HG02981 (cell line): ENCODE results near the gene OR2T12.
"Not testable (repeated sequence)": the region's sequence is repeated elsewhere in the genome, so short reads cannot be mapped to it uniquely, and the experiment has no call there.

Experiments used
- ATAC-seq: cut with Tn5 transposase; IDR thresholded peaks from one replicate; pipeline ENCODE4 v1.9.1; 2021; ENCODE audit warnings: mild to moderate bottlenecking, moderate library complexity; ENCODE audit not compliant: unreplicated experiment

OR2T12 gene, protein sequence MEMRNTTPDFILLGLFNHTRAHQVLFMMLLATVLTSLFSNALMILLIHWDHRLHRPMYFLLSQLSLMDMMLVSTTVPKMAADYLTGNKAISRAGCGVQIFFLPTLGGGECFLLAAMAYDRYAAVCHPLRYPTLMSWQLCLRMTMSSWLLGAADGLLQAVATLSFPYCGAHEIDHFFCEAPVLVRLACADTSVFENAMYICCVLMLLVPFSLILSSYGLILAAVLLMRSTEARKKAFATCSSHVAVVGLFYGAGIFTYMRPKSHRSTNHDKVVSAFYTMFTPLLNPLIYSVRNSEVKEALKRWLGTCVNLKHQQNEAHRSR

DNA sequence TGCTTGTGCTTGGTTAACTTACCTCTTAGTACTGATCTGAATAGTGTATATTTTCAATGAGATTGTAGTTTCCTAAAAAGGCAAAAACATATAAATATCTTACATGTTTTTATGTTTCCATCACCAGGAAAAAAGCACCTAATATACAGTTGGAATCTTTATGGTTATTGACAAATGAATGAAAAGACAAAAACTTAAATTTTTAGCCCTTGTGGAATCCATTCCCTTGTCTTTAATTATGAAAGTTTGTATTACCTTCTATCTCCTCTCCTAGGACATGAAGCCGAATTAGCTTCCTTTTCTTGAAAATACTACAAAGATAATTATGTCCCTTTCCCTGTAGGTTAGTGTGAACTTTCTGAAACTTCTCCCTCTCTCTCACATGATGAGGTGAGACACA lies at the start of gene OR2T12:
TSS of gene OR2T12 (minus strand) at position 101 of the 400 bp plus-strand sequence. CDS start 7,846 bp downstream, outside the sequence.
- no peak for ATAC-seq

DNA sequence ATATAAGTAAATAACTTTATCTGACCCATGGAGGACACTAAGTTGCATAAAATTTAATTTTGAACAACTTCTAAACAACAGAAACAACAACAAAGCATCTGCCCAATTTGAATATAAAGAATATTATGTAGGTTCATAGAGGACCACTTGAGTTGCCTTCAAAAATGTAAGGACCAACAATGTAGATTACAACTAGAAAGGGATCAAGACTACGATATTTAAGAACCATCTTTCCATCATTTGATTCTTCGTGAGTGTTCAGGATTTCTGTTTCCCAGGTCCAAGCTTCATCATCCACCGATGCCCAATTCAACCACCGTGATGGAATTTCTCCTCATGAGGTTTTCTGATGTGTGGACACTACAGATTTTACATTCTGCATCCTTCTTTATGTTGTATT lies 45.3 kb upstream of the OR2T12 start, which contains the start of gene OR14C36:
TSS of gene OR14C36 (plus strand) at position 301 of the 400 bp plus-strand sequence. CDS start at position 301, 0 bp downstream.
- ATAC-seq = no peak

DNA sequence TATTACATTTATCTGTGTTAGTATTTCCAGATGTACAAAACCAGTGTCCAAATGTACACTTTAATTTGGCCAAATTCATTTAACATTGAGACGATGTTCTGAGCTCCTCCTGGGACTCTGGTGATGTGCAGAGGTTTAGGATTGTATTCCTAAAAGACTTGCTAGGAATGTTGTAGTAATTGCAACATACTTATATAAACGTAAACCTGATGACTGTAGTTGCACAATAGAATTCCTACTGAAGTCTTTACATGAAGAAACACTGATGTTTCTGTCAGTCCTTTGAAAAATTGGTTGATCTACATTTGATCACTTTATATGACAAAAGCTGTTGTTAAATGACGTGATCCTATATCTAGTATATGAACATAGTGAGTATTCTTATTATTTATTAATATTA lies 40.2 kb upstream of the OR2T12 start:
- no peak for ATAC-seq

DNA sequence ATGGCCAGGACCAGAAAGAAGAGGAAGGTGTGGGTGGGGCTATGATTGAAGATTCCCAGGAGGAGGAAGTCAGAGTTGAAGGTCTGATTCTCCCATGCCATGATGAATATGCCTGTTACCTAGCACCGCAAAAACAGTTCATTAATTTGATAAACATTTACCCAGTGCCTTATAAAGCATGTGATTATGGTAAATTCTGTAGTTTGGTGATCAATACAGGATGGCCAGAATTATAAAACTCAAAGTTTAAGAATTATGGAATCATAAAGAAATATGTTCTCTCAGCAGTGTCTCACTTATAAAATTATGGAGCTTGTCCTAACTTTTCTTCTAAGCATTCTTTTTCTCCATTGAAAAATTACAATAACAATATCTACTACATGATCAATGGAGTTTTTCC lies 21.2 kb upstream of the OR2T12 start, which contains the start of gene OR2M7:
TSS of gene OR2M7 (minus strand) at position 101 of the 400 bp plus-strand sequence. CDS start at position 101, 0 bp downstream.
- no peak for ATAC-seq

DNA sequence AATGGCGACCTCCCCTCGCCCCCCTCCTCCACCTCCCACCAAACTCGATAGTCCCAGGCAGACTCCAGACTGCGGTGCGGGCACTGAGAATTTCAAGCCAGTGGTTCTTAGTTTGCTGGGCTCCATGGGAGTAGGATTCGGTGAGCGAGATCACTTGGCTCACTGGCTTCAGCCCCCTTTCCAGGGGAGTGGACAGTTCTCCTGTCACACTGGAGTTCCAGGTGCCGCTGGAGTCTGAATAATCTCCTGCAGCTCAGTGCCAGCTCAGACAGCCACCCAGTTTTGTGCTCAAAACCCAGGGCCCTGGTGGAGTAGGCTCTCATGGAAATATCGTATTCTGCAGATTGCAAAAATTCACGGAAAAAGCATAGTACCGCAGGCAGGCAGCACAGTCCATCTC lies 13.6 kb upstream of the OR2T12 start:
- ATAC-seq = no peak

DNA sequence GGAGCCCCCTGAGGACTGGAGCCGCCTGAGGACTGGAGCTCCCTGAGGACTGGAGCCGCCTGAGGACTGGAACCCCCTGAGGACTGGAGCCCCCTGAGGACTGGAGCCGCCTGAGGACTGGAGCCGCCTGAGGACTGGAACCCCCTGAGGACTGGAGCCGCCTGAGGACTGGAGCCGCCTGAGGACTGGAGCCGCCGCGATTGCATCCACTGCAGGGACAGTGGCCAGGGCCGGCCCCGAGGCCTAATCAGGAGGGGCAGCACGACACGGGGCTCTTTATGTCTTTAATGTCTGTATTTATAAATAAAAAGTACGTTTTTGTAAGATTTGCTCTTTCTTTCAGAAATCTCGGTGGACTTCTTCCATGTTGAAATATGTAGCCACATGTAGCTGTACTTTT lies 3.5 kb upstream of the OR2T12 start:
- ATAC-seq = not testable (repeated sequence)

DNA sequence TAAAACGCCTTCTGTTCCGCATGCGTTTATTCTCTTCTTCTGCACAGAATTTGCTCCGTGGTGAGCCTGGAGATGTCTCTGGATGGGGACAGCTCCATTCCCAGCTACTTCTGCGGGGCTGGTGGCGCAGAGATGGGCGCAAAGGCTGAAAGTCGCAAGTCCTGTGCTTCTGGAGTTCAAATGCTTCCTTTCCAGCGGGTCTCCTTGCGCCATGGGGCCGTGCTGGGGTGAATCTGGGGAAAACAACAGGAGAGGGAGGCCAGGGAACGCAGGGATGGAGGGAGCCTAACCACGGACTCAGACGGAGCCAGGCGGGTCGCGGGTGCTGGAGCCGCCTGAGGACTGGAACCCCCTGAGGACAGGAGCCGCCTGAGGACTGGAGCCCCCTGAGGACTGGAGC lies 2.9 kb upstream of the OR2T12 start:
- ATAC-seq = no peak

DNA sequence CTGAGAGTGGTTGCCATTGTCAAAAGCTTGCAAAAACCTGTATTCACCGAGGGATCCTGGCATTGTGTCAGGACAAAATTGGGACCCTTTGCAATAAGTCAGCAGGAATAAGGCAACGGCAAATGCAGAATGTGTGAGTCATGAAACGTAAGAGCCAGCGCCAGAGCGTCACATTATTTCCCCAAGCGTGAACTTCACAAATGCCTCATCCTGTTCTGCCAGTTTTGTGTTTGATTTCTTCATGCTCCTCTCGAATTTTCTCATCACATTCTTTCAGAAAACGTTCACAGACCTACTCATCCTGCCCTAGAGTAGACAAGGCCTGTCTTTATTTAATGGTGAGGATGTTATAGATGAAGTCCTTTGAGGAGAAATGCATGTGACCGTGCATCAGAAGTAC lies 2.4 kb upstream of the OR2T12 start:
- not testable (repeated sequence) for ATAC-seq

DNA sequence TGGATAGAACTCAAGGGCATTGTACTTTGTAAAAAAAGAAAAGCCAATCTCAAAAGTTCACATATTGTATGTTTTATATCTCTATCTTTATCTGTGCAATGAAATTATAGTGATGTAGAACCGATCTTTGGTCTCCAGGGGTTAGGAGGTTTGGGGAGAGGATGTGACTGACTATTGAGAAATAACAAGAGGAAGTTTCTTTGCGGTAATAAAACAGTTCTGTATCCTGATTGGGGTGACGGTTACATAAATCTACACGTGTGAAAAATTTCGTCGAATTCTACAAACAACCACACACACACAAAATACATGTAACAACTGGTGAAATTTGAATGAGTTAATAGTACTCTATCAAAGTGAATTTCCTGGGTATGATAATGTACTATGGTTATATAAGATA lies 14.8 kb downstream of the OR2T12 start:
- no peak for ATAC-seq

DNA sequence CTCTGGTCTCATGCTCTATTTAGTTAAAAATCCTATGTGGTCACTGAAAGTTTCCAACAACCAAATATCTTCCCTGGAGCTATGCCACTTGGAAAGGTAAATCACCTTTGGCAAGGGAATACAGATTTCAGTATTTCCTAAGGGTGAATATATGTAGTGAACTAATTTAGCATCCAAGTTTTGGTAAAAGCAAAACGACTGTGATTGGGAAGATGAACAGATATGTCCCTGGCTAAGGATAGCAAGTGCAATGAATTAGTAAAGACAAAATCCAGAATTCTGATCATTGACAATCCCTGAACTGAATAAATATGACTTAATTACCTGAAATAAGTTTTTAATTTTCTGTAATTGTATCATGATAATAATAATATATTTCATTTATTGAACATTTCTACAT lies 25.3 kb downstream of the OR2T12 start, which contains the start of gene OR2T33:
TSS of gene OR2T33 (minus strand) at position 101 of the 400 bp plus-strand sequence. CDS start 4,162 bp downstream, outside the sequence.
- ATAC-seq = no peak

DNA sequence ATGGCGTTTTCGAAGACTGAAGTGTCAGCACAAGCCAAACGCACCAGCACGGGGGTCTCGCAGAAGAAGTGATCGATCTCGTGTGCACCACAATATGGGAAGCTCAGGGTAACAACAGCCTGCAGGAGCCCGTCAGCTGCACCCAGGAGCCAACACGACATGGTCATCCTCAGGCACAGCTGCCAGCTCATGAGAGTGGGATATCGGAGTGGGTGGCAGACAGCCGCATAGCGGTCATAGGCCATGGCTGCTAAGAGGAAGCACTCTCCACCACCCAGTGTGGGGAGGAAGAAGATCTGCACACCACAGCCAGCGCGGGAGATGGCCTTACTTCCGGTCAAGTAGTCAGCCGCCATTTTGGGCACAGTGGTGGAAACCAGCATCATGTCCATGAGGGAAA lies 30.0 kb downstream of the OR2T12 start:
- not testable (repeated sequence) for ATAC-seq

DNA sequence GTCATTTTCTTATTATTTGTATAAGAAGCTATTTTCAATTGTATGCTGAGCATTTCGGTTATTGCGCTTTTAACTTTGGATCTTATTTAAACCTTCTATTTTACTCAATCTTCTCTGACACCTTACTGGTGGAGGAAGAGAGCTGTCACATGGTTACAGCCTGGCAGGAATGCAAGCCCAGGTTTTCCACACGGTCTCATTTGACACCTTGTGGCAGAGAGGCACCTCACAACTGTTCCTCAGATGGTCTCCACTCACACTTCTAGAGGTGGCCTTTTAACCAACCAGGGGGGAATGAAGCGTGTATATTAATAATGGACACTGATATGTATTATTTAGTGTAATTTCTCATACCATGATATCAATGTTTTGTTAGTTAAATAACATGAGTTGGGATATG lies 35.0 kb downstream of the OR2T12 start:
- no peak for ATAC-seq

DNA sequence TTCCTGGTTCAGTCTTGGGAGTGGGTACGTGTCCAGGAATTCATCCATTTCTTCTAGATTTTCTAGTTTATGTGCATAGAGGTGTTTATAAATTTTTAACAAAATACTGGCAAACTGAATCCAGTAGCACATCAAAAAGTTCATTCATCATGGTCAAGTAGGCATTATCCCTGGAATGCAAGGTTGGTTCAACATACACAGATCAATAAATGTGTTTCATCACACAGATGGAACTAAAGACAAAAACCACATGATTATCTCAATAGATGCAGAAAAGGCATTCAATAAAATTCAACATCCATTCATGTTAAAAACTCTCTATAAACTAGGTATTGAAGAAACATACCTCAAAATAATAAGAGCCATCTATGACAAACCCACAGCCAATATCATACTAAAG lies 43.9 kb downstream of the OR2T12 start:
- ATAC-seq = not testable (repeated sequence)

DNA sequence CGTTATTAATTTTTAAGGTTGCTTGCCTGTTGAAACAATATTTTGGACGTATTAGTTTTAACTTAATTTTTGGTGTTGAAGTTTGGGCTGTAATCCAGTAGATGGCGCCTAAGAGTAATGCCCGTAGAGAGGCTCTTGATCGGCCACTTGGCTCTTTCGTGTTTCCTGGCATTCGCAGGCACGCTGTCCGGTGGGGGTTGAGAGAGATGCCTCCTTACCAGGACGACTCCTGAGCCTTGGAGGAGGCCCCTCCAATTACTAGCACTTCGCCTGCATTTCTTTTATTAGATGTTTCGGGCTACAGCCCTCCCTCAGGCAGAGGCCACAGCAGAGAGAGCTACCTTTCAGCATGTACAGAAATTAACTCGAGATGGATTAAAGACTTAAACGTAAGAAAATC lies 60.0 kb downstream of the OR2T12 start:
- peak; percentile 88 for ATAC-seq
